ENCODE measurements around the gene RCOR1. TPM values are rescaled to one million over a fixed set of nuclear protein-coding genes. Genes with fewer than 3 reads are reported as not detected.

RCOR1 gene
- total RNA-seq, 1 experiment from 2014 or later, result 34.1 TPM

GRCh38 chr14:102557434-102558226 is 34.8 kb upstream of the RCOR1 start:
- H3K4me3 Mint-ChIP-seq, result no peak overlapping the region
- H3K9ac ChIP-seq (ENCODE audit: extremely low read depth, insufficient read length, low read length), result no peak overlapping the region
- no peaks in the 10 kb centered on the region for H3K36me3 Mint-ChIP-seq (ENCODE audit: insufficient read depth in 1 of 3, low read depth in 3 of 3)
- H3K23me2 ChIP-seq (ENCODE audit: insufficient read length, low read depth, low read length, poor library complexity, severe bottlenecking), result peaks cover 7% of the 10 kb centered on the region
- H2AFZ ChIP-seq (ENCODE audit: low read length), result no peak overlapping the region
- no peak overlapping the region for H3K4ac ChIP-seq (ENCODE audit: low read depth, low read length)
- H3K4me2 ChIP-seq (ENCODE audit: insufficient read depth, insufficient read length, low read length), result no peak overlapping the region
- no peaks in the 10 kb centered on the region for H3K27me3 ChIP-seq (ENCODE audit: insufficient read depth, low read length)
- no peaks in the 10 kb centered on the region for H4K20me1 ChIP-seq (ENCODE audit: control insufficient read depth, insufficient read depth, insufficient read length)
- H2AK5ac ChIP-seq (ENCODE audit: insufficient read length, low read length), result no peak overlapping the region
- H2BK15ac ChIP-seq (ENCODE audit: low read depth, low read length), result no peak overlapping the region
- no peak overlapping the region for H3K27ac Mint-ChIP-seq
- no peak for DNase-seq
- no peak overlapping the region for H2BK5ac ChIP-seq (ENCODE audit: insufficient read length, low read length)
- WGBS (ENCODE audit: extremely low coverage, insufficient read length, low lambda C conversion rate), result no CpG with 5 or more reads among the region's 12 CpGs
- no peak overlapping the region for H2BK12ac ChIP-seq (ENCODE audit: insufficient read length, low read depth, low read length)
- no peak overlapping the region for H3K27ac ChIP-seq (ENCODE audit: insufficient read length, low read depth, low read length)
- no peak for TF ChIP-seq CTCF (conservative IDR thresholded peaks at IDR 0.05)
- no peak overlapping the region for H3K56ac ChIP-seq (ENCODE audit: insufficient read length, low read depth, low read length)
- H3K9me3 ChIP-seq (ENCODE audit: control insufficient read depth, low read depth, low read length), result no peaks in the 10 kb centered on the region
- 0 out of 4 replicates have a peak, but pooled peaks cover 2% of the 10 kb centered on the region in 2 experiments for H3K4me1 Mint-ChIP-seq
- no peaks in the 10 kb centered on the region; the same call in 1 of the 2 replicates for H3K27me3 Mint-ChIP-seq (ENCODE audit: low read depth)
- no peak overlapping the region for H3T11ph ChIP-seq (ENCODE audit: low read length)
- no peak overlapping the region for H3K18ac ChIP-seq (ENCODE audit: insufficient read length, low read depth, low read length)
- H3K4me1 ChIP-seq (ENCODE audit: insufficient read depth, low read length), result no peaks in the 10 kb centered on the region
- H3K79me1 ChIP-seq (ENCODE audit: insufficient read depth, low read depth, low read length, poor library complexity, severe bottlenecking), result no peaks in the 10 kb centered on the region
- no peak overlapping the region for H2BK120ac ChIP-seq (ENCODE audit: low read depth, low read length, poor library complexity, severe bottlenecking)
- no peak overlapping the region for H4K8ac ChIP-seq (replicated peaks; ENCODE audit: insufficient read length, low read depth, low read length)
- H2BK20ac ChIP-seq (ENCODE audit: low read depth, low read length, poor library complexity, severe bottlenecking), result no peak overlapping the region
- no peak overlapping the region for H4K5ac ChIP-seq (ENCODE audit: insufficient read length, low read depth, low read length)
- H3K14ac ChIP-seq (ENCODE audit: insufficient read depth, low read length), result no peak overlapping the region
- no peaks in the 10 kb centered on the region for H3K79me2 ChIP-seq (ENCODE audit: insufficient read depth, low read length)
- H4K91ac ChIP-seq (ENCODE audit: insufficient read length, low read depth, low read length), result no peak overlapping the region
- H3K9me3 Mint-ChIP-seq, result no peaks in the 10 kb centered on the region
- H3K23ac ChIP-seq (ENCODE audit: insufficient read length, low read depth, low read length), result no peak overlapping the region
